ENCODE measurements around the gene MAGEH1. TPM values are rescaled to one million over a fixed set of nuclear protein-coding genes. Genes with fewer than 3 reads are reported as not detected.
A peak's percentile ranks its signal among the peaks of the same experiment; 100 is the strongest.

Gene MAGEH1
- total RNA-seq, 6 experiments from 2014 or later, result 5.8 to 16.9 (median 7.9) TPM

DNA sequence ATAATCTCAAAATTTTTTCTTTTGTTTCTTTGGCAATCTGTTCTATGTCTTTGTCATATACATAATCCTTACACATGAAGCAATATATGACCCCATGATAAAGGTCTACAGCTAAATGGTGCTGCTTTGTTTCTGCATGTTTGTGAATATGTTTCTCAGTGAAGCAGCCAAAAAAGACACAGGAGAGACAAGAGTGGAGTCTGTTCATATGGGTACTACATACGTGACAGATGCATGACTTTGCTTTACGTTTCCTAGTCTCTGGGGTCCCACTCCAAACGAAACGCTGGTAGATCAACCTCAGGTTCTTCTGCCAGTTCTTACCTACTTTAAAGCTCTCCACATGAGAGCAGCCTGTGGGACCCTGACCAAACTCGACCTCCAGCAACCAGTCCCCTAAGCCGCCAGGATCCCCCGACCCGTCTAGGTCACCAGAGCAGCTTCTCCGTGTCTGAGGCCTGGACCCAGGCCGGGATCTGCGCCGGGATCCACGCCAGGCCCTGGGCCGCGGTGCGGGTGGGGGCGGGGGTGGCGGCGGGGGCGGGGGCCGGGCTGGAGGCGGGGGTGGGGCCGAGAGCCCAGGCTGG lies 36.2 kb downstream of the MAGEH1 start:
- H3K36me3 ChIP-seq, result no peaks in the 10 kb centered on the region
- no peaks in the 10 kb centered on the region for H3K4me1 ChIP-seq
- ATAC-seq (peak in 1 of 4 donors; percentile 78), DNase-seq (peak in 2 of 3 donors; percentile 57 to 67)
- no peaks in the 10 kb centered on the region for H3K9me3 ChIP-seq
- 41% methylated on average over 13 of the region's 23 CpGs for WGBS (ENCODE audit: insufficient coverage, low coverage, low lambda C conversion rate, missing lambda C conversion rate)
- no peaks in the 10 kb centered on the region for H3K27me3 ChIP-seq
- H3K27ac ChIP-seq, result peak overlapping the region in 1 of 3 donors; percentile 81
- intact Hi-C loops (cut with DNase I), result no loop called here
- TF ChIP-seq POLR2A (IDR thresholded peaks at IDR 0.05), result no peak
- TF ChIP-seq, protein P1, sequence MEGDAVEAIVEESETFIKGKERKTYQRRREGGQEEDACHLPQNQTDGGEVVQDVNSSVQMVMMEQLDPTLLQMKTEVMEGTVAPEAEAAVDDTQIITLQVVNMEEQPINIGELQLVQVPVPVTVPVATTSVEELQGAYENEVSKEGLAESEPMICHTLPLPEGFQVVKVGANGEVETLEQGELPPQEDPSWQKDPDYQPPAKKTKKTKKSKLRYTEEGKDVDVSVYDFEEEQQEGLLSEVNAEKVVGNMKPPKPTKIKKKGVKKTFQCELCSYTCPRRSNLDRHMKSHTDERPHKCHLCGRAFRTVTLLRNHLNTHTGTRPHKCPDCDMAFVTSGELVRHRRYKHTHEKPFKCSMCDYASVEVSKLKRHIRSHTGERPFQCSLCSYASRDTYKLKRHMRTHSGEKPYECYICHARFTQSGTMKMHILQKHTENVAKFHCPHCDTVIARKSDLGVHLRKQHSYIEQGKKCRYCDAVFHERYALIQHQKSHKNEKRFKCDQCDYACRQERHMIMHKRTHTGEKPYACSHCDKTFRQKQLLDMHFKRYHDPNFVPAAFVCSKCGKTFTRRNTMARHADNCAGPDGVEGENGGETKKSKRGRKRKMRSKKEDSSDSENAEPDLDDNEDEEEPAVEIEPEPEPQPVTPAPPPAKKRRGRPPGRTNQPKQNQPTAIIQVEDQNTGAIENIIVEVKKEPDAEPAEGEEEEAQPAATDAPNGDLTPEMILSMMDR (IDR thresholded peaks at IDR 0.05), result no peak
- H3K4me3 ChIP-seq, result peak overlapping the region; percentile 45 to 62 (median 62)

DNA sequence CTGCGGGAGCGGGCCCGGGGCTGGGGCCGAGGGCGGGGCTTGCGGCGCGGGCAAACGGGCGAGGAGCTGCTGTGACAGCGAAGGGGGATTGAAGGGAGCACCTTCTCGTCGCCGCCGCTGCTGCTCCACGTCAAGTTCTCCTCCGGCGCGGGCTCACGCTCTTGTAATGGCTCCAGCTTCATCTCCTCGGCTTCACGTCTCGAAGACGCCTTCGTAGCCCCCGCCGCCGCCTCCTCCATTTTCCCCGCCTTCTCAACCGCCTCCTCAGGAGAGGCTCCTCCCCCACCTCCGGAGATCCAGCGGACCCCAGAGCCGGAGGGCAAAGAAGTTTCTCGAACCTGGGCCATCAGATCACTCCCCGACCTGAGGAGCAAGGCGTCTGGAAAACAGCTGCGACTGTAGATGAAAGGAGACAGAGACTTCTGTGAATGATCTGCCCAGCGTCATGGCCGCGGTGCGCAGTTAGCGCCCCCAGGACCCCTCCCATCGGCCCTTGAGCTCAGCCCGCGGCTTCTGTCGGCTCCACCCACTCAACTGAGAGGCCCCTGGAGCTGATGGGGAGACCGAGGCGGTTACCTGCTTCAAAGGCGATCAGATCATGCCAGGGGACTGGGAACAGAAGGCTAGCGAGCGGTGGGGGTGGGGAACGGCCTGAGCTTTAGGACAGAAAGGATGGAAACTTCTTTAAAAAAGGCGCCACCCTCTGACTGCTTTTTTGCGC lies 36.8 kb downstream of the MAGEH1 start:
- H3K4me3 ChIP-seq, result peak overlapping the region; percentile 45 to 62 (median 62)
- no peaks in the 10 kb centered on the region for H3K4me1 ChIP-seq
- no peaks in the 10 kb centered on the region for H3K36me3 ChIP-seq
- TF ChIP-seq, protein P1 (IDR thresholded peaks at IDR 0.05), result peak in 1 of 4 donors; percentile 9
- no peak for TF ChIP-seq POLR2A (IDR thresholded peaks at IDR 0.05)
- ATAC-seq, result peak; percentile 81 to 85 (median 85)
- peak; percentile 60 to 71 (median 64) for DNase-seq
- no peaks in the 10 kb centered on the region for H3K27me3 ChIP-seq
- H3K9me3 ChIP-seq, result no peaks in the 10 kb centered on the region
- H3K27ac ChIP-seq, result peak overlapping the region; percentile 73 to 81 (median 80)
- intact Hi-C loops (cut with DNase I), result no loop called here
- WGBS (ENCODE audit: insufficient coverage, low coverage, low lambda C conversion rate, missing lambda C conversion rate), result 34% methylated on average over 12 of the region's 54 CpGs

DNA sequence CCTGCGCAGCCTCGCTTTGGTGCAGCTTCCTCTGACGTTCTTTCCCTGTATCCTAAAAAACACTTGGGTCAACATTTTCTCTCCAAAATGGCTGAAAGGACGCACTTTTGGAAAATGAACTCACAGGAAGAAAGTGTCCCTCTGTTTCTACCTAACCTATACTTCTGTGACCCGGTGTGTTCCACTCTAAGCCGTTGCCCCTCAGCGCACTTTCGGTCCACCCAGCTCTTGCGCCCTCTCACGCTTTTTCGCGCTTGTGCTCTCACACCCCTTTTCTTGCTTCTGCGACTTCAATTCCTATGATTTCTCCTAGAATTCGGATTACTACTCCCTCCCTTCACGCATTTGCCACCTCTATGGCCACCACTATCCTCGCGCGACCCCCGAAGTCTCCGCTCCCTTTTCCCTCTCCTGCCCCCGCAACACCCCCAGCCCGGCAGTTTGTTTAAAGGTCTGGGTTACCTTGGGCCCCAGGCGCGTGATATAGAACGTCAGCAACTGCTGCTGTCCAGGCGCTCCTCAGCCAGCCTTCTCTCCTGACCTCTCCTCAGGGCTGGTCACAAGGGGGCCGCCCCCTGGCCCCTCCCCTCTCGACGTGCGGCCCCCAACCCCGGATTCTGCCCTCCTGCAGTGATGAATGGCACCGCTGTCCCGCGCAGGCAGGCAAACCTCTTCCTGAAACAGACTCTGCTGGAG lies 37.5 kb downstream of the MAGEH1 start, which contains the start of gene USP51:
USP51 (minus strand) TSS at position 535 of the 696 bp plus-strand sequence. CDS start 909 bp downstream, outside the sequence.
- intact Hi-C loops (cut with DNase I), result no loop called here
- ATAC-seq (peak; percentile 63 to 72 (median 66)), DNase-seq (peak; percentile 54 to 69 (median 55))
- peak within 1 kb of the TSS; percentile 73 to 81 (median 80) for H3K27ac ChIP-seq
- H3K27me3 ChIP-seq, result no peaks in the 10 kb centered on the region
- H3K4me3 ChIP-seq, result peak within 1 kb of the TSS; percentile 45 to 62 (median 62)
- no peaks in the 10 kb centered on the region for H3K36me3 ChIP-seq
- 28% methylated on average over 34 of the region's 34 CpGs for WGBS (ENCODE audit: insufficient coverage, low coverage, low lambda C conversion rate, missing lambda C conversion rate)
- H3K9me3 ChIP-seq, result no peaks in the 10 kb centered on the region
- no peaks in the 10 kb centered on the region for H3K4me1 ChIP-seq
- TF ChIP-seq, protein P1 (IDR thresholded peaks at IDR 0.05), result peak in 1 of 4 donors; percentile 6
- TF ChIP-seq POLR2A (IDR thresholded peaks at IDR 0.05), result no peak

DNA sequence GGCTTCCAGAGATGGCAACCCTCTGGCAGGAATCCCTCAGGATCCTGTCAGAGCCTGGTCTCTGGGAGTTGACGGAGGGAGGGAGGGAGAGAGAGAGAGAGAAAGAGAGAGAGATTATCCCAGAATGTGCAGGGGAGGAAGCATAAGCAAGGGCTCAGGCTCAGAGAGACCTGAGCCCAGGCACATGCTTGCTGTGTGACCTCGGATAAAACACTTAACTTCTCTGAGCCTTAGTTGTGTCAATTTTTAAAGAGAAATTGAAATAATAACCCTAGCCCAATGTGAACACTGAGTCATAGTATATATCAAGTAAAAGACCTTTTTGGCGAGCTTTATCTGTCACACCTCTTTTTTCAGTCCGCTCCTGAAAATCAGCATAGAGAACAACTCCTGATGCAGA lies 38.2 kb downstream of the MAGEH1 start:
- H3K27me3 ChIP-seq, result no peaks in the 10 kb centered on the region
- DNase-seq (no peak), ATAC-seq (no peak)
- H3K36me3 ChIP-seq, result no peaks in the 10 kb centered on the region
- peak overlapping the region; percentile 73 to 81 (median 80) for H3K27ac ChIP-seq
- no peaks in the 10 kb centered on the region for H3K9me3 ChIP-seq
- H3K4me1 ChIP-seq, result no peaks in the 10 kb centered on the region
- TF ChIP-seq POLR2A (IDR thresholded peaks at IDR 0.05), result no peak
- TF ChIP-seq, protein P1 (IDR thresholded peaks at IDR 0.05), result no peak
- intact Hi-C loops (cut with DNase I), result no loop called here
- WGBS (ENCODE audit: insufficient coverage, low coverage, low lambda C conversion rate, missing lambda C conversion rate), result 62% methylated on average over 4 of the region's 4 CpGs
- peak overlapping the region in 2 of 3 donors; percentile 62 for H3K4me3 ChIP-seq
